GM19025 (cell line): Measurements from ENCODE around the gene DGCR2.
"Not testable (repeated sequence)": the region's sequence is repeated elsewhere in the genome, so short reads cannot be mapped to it uniquely, and the experiment has no call there.

Experiments used
- ATAC-seq: cut with Tn5 transposase; IDR thresholded peaks from one replicate; pipeline ENCODE4 v1.9.1; 2021; ENCODE audit warnings: mild to moderate bottlenecking, low read depth, moderate library complexity; ENCODE audit not compliant: unreplicated experiment

DGCR2 gene

GRCh38 chr22:19063581-19064353, 58.4 kb downstream of the DGCR2 start:
- no peak for ATAC-seq

GRCh38 chr22:19062943-19063308, 59.3 kb downstream of the DGCR2 start:
- ATAC-seq, result no peak

GRCh38 chr22:19062139-19062942, 59.9 kb downstream of the DGCR2 start:
- no peak for ATAC-seq

- ATAC-seq, result no peak
These were observed 60.6 kb downstream of the DGCR2 start for GRCh38 chr22:19061471-19062138.

- ATAC-seq, result no peak
These were observed 61.7 kb downstream of the DGCR2 start for GRCh38 chr22:19060356-19061009.

- ATAC-seq, result no peak
These were observed 62.5 kb downstream of the DGCR2 start for GRCh38 chr22:19059481-19060278.

- no peak for ATAC-seq
These were observed 63.3 kb downstream of the DGCR2 start for GRCh38 chr22:19058713-19059451.

- no peak for ATAC-seq
These were observed 64.2 kb downstream of the DGCR2 start for GRCh38 chr22:19057999-19058491.

GRCh38 chr22:19057539-19057938, 64.7 kb downstream of the DGCR2 start:
- ATAC-seq, result no peak

GRCh38 chr22:19056951-19057401, 65.2 kb downstream of the DGCR2 start:
- no peak for ATAC-seq

- ATAC-seq, result no peak
These were observed 66.4 kb downstream of the DGCR2 start for GRCh38 chr22:19055801-19056200.

- ATAC-seq, result no peak
These were observed 69.2 kb downstream of the DGCR2 start for GRCh38 chr22:19052941-19053541.

- ATAC-seq, result no peak
These were observed 70.7 kb downstream of the DGCR2 start for GRCh38 chr22:19051381-19052072.

GRCh38 chr22:19050847-19051246, 71.4 kb downstream of the DGCR2 start:
- ATAC-seq, result not testable (repeated sequence)

- no peak for ATAC-seq
These were observed 72.1 kb downstream of the DGCR2 start for GRCh38 chr22:19050117-19050516.

GRCh38 chr22:19048531-19048930, 73.7 kb downstream of the DGCR2 start:
- ATAC-seq, result no peak

GRCh38 chr22:19047993-19048392, 74.2 kb downstream of the DGCR2 start:
- no peak for ATAC-seq
